H1 (cell line): ENCODE data around the gene TNIP3. TPM values are rescaled to one million over a fixed set of nuclear protein-coding genes. Genes with fewer than 3 reads are reported as not detected.

ENCODE experiments used
- CTCF ChIA-PET: fragments of 300-600 bp; sonication (Branson Sonifier 250); formaldehyde crosslinking; loops from one replicate; lab custom pipeline; 2021; ENCODE audit not compliant: partially characterized antibody; lab: Charles Lee
- POLR2A ChIA-PET: fragments of 300-600 bp; sonication (Branson Sonifier 250); formaldehyde crosslinking; loops from one replicate; lab custom pipeline; 2021; ENCODE audit warnings: inconsistent platforms; ENCODE audit not compliant: partially characterized antibody; lab: Charles Lee
- DNase-seq, 2 experiments: peaks; one replicate each; pipeline versions ENCODE4 v3.0.0 to v3.0.0-alpha.2; 2010 to 2022; ENCODE audit warnings: low spot score in 2 of 2, low read depth in 1 of 2, mixed read lengths in 1 of 2
- FAIRE-seq: peaks from 2 replicates; lab custom pipeline; 2011; peaks lifted over from hg19 to GRCh38; lab: Jason Lieb, UNC
- H2AFZ ChIP-seq: 2 replicates; pipeline ENCODE4 v1.8.1; 2012; ENCODE audit warnings: low read length, inconsistent platforms
- H2AK5ac ChIP-seq: 2 replicates; pipeline ENCODE4 v1.6.1; 2013; ENCODE audit warnings: low read depth, low read length
- H2BK120ac ChIP-seq: replicated peaks from 2 replicates; pipeline ENCODE3; 2013; ENCODE audit warnings: low read depth, low read length, inconsistent platforms
- H2BK12ac ChIP-seq: 2 replicates; pipeline ENCODE4 v1.6.1; 2013; ENCODE audit warnings: low read depth, low read length
- H2BK15ac ChIP-seq: 2 replicates; pipeline ENCODE4 v1.6.1; 2013; ENCODE audit warnings: low read length
- H2BK20ac ChIP-seq: 2 replicates; pipeline ENCODE4 v1.6.1; 2013; ENCODE audit warnings: low read length
- H2BK5ac ChIP-seq: 2 replicates; pipeline ENCODE4 v1.6.1; 2013; ENCODE audit warnings: low read depth, low read length
- H3K14ac ChIP-seq: 2 replicates; pipeline ENCODE4 v1.6.1; 2013; ENCODE audit warnings: inconsistent platforms; ENCODE audit not compliant: insufficient read length
- H3K18ac ChIP-seq: 2 replicates; pipeline ENCODE4 v1.6.1; 2013; ENCODE audit warnings: low read length; ENCODE audit errors: extremely low read depth
- H3K23ac ChIP-seq: 2 replicates; pipeline ENCODE4 v1.6.1; 2013; ENCODE audit warnings: inconsistent platforms; ENCODE audit not compliant: insufficient read length
- H3K23me2 ChIP-seq: 2 replicates; pipeline ENCODE4 v1.6.1; 2013; ENCODE audit warnings: low read depth, low read length
- H3K27ac ChIP-seq: 2 replicates; pipeline ENCODE4 v1.6.1; 2011; ENCODE audit warnings: low read depth, low read length, inconsistent platforms
- H3K27me3 ChIP-seq, 4 experiments: replicated peaks in 1 of 4; 1 replicate in 1 of 4; 2 replicates in 3 of 4; pipeline versions ENCODE4 v1.6.1 to v1.8.1; 2011 to 2013; ENCODE audit warnings: low read length in 3 of 4, mild to moderate bottlenecking in 3 of 4, inconsistent platforms in 2 of 4, mixed read lengths in 2 of 4, moderate library complexity in 1 of 4; ENCODE audit not compliant: control insufficient read depth in 3 of 4, insufficient read depth in 3 of 4; ENCODE audit errors: extremely low read depth in 1 of 4
- H3K36me3 ChIP-seq, 4 experiments: 2 replicates each; pipeline versions ENCODE4 v1.6.1 to v1.8.1; 2011 to 2013; ENCODE audit warnings: mild to moderate bottlenecking in 4 of 4, low read length in 3 of 4, moderate library complexity in 2 of 4, control low read depth in 1 of 4, inconsistent platforms in 1 of 4; ENCODE audit not compliant: insufficient read depth in 4 of 4, control insufficient read depth in 2 of 4
- H3K4ac ChIP-seq: replicated peaks from 2 replicates; pipeline ENCODE3; 2013; ENCODE audit warnings: low read length, low read depth, mixed read lengths, inconsistent platforms; ENCODE audit not compliant: insufficient read length
- H3K4me1 ChIP-seq, 4 experiments: replicated peaks in 1 of 4; 1 replicate in 1 of 4; 2 replicates in 3 of 4; pipeline versions ENCODE4 v1.6.1 to v1.8.1; 2011 to 2013; ENCODE audit warnings: low read length in 3 of 4, inconsistent platforms in 2 of 4, mixed read lengths in 1 of 4; ENCODE audit not compliant: insufficient read depth in 4 of 4, control insufficient read depth in 3 of 4
- H3K4me2 ChIP-seq, 2 experiments: 2 replicates each; pipeline versions ENCODE4 v1.6.1 to v1.8.1; 2011 to 2013; ENCODE audit warnings: low read depth in 2 of 2, low read length in 2 of 2, control low read depth in 1 of 2, inconsistent platforms in 1 of 2, mild to moderate bottlenecking in 1 of 2; ENCODE audit not compliant: insufficient read depth in 1 of 2
- H3K4me3 ChIP-seq, 4 experiments: fragments of 200-600, 300-600 bp in 1 of 4; sonication (generic), shearing (Covaris generic), sonication (Bioruptor Twin) in 1 of 4; 2 replicates each; pipeline versions ENCODE4 v1.5.1 to v1.8.1; 2011 to 2016; ENCODE audit warnings: low read length in 4 of 4, low read depth in 3 of 4, control low read depth in 2 of 4, inconsistent platforms in 2 of 4, mild to moderate bottlenecking in 2 of 4, mixed read lengths in 1 of 4, moderate library complexity in 1 of 4; ENCODE audit not compliant: insufficient read depth in 2 of 4; ENCODE audit errors: extremely low read depth in 1 of 4
- H3K56ac ChIP-seq: replicated peaks from 2 replicates; pipeline ENCODE3; 2013; ENCODE audit warnings: low read depth, mild to moderate bottlenecking, mixed read lengths, low read length, inconsistent platforms; ENCODE audit not compliant: insufficient read length
- H3K79me1 ChIP-seq: 2 replicates; pipeline ENCODE4 v1.6.1; 2013; ENCODE audit warnings: low read depth, low read length, control low read depth
- H3K79me2 ChIP-seq, 2 experiments: 2 replicates each; pipeline versions ENCODE4 v1.6.1 to v1.8.1; 2012 to 2013; ENCODE audit warnings: low read length in 2 of 2, mild to moderate bottlenecking in 2 of 2, inconsistent platforms in 1 of 2; ENCODE audit not compliant: insufficient read depth in 2 of 2, control insufficient read depth in 1 of 2
- H3K9ac ChIP-seq, 4 experiments: replicated peaks in 1 of 4; 1 replicate in 1 of 4; 2 replicates in 3 of 4; pipeline versions ENCODE4 v1.6.1 to v1.8.1; 2011 to 2013; ENCODE audit warnings: low read depth in 3 of 4, low read length in 3 of 4, control low read depth in 2 of 4, mild to moderate bottlenecking in 2 of 4, moderate library complexity in 2 of 4, inconsistent platforms in 1 of 4; ENCODE audit errors: extremely low read depth in 1 of 4
- H3K9me3 ChIP-seq, 2 experiments: 2 replicates each; pipeline versions ENCODE4 v1.6.1 to v1.8.1; 2012 to 2013; ENCODE audit warnings: mild to moderate bottlenecking in 2 of 2, moderate library complexity in 2 of 2, control low read depth in 1 of 2, inconsistent platforms in 1 of 2, low read depth in 1 of 2, low read length in 1 of 2, mixed read lengths in 1 of 2; ENCODE audit not compliant: insufficient read depth in 2 of 2
- H4K20me1 ChIP-seq, 2 experiments: replicated peaks in 1 of 2; 2 replicates each; pipeline versions ENCODE3 to v1.8.1; 2011 to 2013; ENCODE audit warnings: inconsistent platforms in 2 of 2, low read length in 2 of 2, mild to moderate bottlenecking in 1 of 2; ENCODE audit not compliant: insufficient read depth in 2 of 2, control insufficient read depth in 1 of 2
- H4K5ac ChIP-seq: 2 replicates; pipeline ENCODE4 v1.6.1; 2013; ENCODE audit warnings: low read length, low read depth, mixed read lengths, inconsistent platforms; ENCODE audit not compliant: insufficient read length
- H4K8ac ChIP-seq: 2 replicates; pipeline ENCODE4 v1.8.0; 2013; ENCODE audit warnings: mild to moderate bottlenecking, moderate library complexity, low read length, inconsistent platforms; ENCODE audit not compliant: insufficient read depth; ENCODE audit errors: extremely low read depth
- H4K91ac ChIP-seq: replicated peaks from 2 replicates; pipeline ENCODE3; 2013; ENCODE audit warnings: low read length, mixed read lengths, inconsistent platforms; ENCODE audit not compliant: insufficient read length
- CHD2 ChIP-seq: IDR thresholded peaks from 2 replicates; pipeline ENCODE4 v1.6.1; 2012; ENCODE audit warnings: low read length, improper control_type of control experiment
- CTCF ChIP-seq, 3 experiments: IDR thresholded peaks; 1 replicate in 2 of 3; 2 replicates in 1 of 3; pipeline versions ENCODE4 v1.5.1 to v1.6.1; 2011; ENCODE audit warnings: low read length in 3 of 3, mild to moderate bottlenecking in 3 of 3, inconsistent platforms in 2 of 3, low read depth in 1 of 3, moderate library complexity in 1 of 3; ENCODE audit not compliant: insufficient read depth in 1 of 3; ENCODE audit errors: control extremely low read depth in 1 of 3
- EP300 ChIP-seq, 2 experiments: IDR thresholded peaks; 1 replicate in 1 of 2; 2 replicates in 1 of 2; pipeline ENCODE4 v1.6.1; 2011 to 2012; ENCODE audit warnings: low read depth in 2 of 2, low read length in 2 of 2, mild to moderate bottlenecking in 2 of 2, borderline replicate concordance in 1 of 2, inconsistent platforms in 1 of 2, moderate library complexity in 1 of 2
- FOSL1 ChIP-seq: IDR thresholded peaks from 2 replicates; pipeline ENCODE4 v1.6.1; 2011; ENCODE audit warnings: mild to moderate bottlenecking, low read depth, low read length, moderate library complexity; ENCODE audit not compliant: insufficient read depth
- JUND ChIP-seq: IDR thresholded peaks from 2 replicates; pipeline ENCODE4 v1.6.1; 2011; ENCODE audit warnings: mild to moderate bottlenecking, improper control_type of control experiment, low read length
- POLR2AphosphoS5 ChIP-seq: IDR thresholded peaks from 2 replicates; pipeline ENCODE4 v1.6.1; 2011; ENCODE audit warnings: low read depth, low read length
- polyA plus RNA-seq, 7 experiments: library from polyadenylated mRNA; depleted of rRNA in 3 of 7; stranded (reverse) in 5 of 7; unstranded in 2 of 7; fragments of >200 nt in 5 of 7; fragments of 200-250 nt in 2 of 7; gene quantifications; 1 replicate in 5 of 7; 2 replicates in 1 of 7; 4 replicates in 1 of 7; pipeline versions ENCODE4 v1.2.1 to v1.2.3, GENCODE V29; 2011 to 2013; ENCODE audit warnings: missing spikeins in 2 of 7, mixed read lengths in 2 of 7
- total RNA-seq: library from RNA; stranded (reverse); fragmentation: NEBNext Ultra II Directional; extraction: Animal tissue kit (Norgen Biotek cat#: 25700); gene quantifications from 2 replicates; pipeline ENCODE4 v1.2.1, GENCODE V29; 2021

The TNIP3 gene
- total and polyA plus RNA-seq, 2 of the 8 experiments (the other 6 are each of a cell fraction or from before 2014, with no cell fraction given): not detected

- DNase-seq (no peak), FAIRE-seq (no peak)
- H2AK5ac ChIP-seq: no peak overlapping the region
- no peaks in the 10 kb centered on the region for H3K36me3 ChIP-seq
- H3K18ac ChIP-seq: no peak overlapping the region
- no peak overlapping the region for H3K4ac ChIP-seq
- H3K9me3 ChIP-seq: no peaks in the 10 kb centered on the region
- no peak overlapping the region for H4K8ac ChIP-seq
- no peak overlapping the region for H3K14ac ChIP-seq
- ChIA-PET CTCF (interaction anchor here (0.9 kb wide), 3 partner anchors 22 to 322 kb away, joined by 5 to 8 read pairs (median 6); no protein-coding TSS in a partner anchor), POLR2A (no interaction called here)
- H3K4me2 ChIP-seq: no peak overlapping the region
- H3K4me3 ChIP-seq: no peak overlapping the region
- H2BK15ac ChIP-seq: no peak overlapping the region
- no peak overlapping the region for H3K9ac ChIP-seq
- no peaks in the 10 kb centered on the region for H3K23me2 ChIP-seq
- no peaks in the 10 kb centered on the region for H3K4me1 ChIP-seq
- H3K23ac ChIP-seq: no peak overlapping the region
- H3K79me1 ChIP-seq: no peaks in the 10 kb centered on the region
- H3K56ac ChIP-seq: no peak overlapping the region
- H3K79me2 ChIP-seq: no peaks in the 10 kb centered on the region
- no peak overlapping the region for H4K5ac ChIP-seq
- H2BK12ac ChIP-seq: no peak overlapping the region
- H3K27ac ChIP-seq: no peak overlapping the region
- no peak overlapping the region for H2AFZ ChIP-seq
- H2BK20ac ChIP-seq: no peak overlapping the region
- no peak overlapping the region for H4K91ac ChIP-seq
- no peaks in the 10 kb centered on the region for H3K27me3 ChIP-seq
- H4K20me1 ChIP-seq: no peaks in the 10 kb centered on the region
- H2BK120ac ChIP-seq: no peak overlapping the region
- no peak for TF ChIP-seq JUND
- no peak for TF ChIP-seq CTCF (IDR thresholded peaks at IDR 0.05; ENCODE audit: control extremely low read depth in 1 of 3, insufficient read depth in 1 of 3, low read depth in 1 of 3, low read length in 3 of 3)
- TF ChIP-seq CHD2: no peak
- TF ChIP-seq FOSL1: no peak
- no peak for TF ChIP-seq POLR2AphosphoS5
- no peak for TF ChIP-seq EP300 (IDR thresholded peaks at IDR 0.05; ENCODE audit: borderline replicate concordance in 1 of 2, low read depth in 2 of 2, low read length in 2 of 2)
- no peak overlapping the region for H2BK5ac ChIP-seq
Observed at GRCh38 chr4:121096191-121096590, 67.9 kb downstream of the TNIP3 start.
